ENCODE data around the gene BLOC1S6.

GRCh38 chr15:45583731-45584639 lies 3.2 kb upstream of the BLOC1S6 start:
- TF ChIP-seq, protein P1, sequence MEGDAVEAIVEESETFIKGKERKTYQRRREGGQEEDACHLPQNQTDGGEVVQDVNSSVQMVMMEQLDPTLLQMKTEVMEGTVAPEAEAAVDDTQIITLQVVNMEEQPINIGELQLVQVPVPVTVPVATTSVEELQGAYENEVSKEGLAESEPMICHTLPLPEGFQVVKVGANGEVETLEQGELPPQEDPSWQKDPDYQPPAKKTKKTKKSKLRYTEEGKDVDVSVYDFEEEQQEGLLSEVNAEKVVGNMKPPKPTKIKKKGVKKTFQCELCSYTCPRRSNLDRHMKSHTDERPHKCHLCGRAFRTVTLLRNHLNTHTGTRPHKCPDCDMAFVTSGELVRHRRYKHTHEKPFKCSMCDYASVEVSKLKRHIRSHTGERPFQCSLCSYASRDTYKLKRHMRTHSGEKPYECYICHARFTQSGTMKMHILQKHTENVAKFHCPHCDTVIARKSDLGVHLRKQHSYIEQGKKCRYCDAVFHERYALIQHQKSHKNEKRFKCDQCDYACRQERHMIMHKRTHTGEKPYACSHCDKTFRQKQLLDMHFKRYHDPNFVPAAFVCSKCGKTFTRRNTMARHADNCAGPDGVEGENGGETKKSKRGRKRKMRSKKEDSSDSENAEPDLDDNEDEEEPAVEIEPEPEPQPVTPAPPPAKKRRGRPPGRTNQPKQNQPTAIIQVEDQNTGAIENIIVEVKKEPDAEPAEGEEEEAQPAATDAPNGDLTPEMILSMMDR (IDR thresholded peaks at IDR 0.05 in 8 of 11, conservative IDR thresholded peaks at IDR 0.05 in 3 of 11): no peak
- no peak for TF ChIP-seq POLR2A (IDR thresholded peaks at IDR 0.05)
